Eye (tissue), 1 donor: ENCODE measurements around the gene CNN2.

Source experiments
- DNase-seq: peaks from one replicate; pipeline ENCODE4 v3.0.0-alpha.2; 2015

The CNN2 gene

DNA sequence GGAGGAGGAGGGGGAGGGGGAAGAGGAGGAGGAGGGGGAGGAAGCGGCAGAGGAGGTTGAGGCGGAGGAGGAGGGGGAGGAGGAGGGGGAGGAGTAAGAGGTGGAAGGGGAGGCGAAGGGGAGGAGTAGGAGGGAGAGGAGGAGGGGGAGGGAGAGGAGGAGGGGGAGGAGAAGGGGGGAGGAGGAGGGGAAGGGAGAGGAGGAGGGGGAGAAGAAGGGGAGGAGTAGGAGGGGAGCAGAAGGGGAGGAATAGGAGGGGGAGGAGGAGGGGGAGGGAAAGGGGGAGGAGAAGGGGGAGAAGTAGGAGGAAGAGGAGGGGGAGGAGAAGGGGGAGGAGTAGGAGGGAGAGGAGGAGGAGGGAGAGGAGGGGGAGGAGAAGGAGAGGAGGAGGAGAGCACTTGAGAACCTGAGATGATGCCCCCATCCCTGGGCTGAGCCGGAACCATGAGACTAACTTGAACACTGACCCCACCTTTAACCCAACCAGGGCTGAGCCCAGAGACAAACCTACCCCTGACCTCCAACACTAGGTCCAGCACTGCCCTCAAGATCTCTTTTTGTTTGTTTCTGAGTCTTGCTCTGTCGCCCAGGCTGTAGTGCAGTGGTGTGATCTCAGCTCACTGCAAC lies 26.1 kb downstream of the CNN2 start:
- DNase-seq = no peak

DNA sequence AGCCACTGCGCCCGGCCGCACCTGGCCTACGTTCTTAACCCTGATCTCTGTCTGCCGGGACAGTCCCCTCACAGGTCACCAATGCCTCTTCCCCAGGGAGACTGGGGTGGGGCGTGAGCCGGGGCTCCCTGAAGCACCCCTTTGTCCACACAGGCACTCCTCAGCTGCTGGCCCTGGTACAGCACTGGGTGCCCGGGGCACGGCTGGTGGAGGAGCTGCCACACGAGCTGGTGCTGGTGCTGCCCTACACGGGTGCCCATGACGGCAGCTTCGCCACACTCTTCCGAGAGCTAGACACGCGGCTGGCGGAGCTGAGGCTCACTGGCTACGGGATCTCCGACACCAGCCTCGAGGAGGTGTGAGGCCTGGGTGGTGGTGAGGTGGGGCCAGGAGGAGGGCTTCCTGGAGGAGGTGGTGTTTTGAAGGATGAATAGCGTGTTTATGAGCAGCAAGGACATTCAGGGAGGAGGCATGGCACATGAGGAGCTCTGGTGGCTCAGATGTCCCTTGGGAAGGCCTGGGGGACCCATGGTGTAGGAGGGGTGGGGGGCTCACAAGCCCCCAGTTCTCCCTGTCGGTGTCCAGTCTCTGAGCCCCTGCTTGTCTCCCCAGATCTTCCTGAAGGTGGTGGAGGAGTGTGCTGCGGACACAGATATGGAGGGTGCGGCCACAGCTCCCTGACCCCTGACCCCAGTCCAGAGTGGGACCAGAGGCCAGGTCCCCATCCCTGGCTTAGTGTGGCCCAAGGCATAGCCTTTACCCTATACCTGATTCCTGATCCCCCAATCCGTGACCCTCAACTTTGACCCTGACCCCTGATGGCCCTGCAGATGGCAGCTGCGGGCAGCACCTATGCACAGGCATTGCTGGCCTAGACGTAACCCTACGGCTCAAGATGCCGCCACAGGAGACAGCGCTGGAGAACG lies 27.0 kb downstream of the CNN2 start:
- DNase-seq = no peak

DNA sequence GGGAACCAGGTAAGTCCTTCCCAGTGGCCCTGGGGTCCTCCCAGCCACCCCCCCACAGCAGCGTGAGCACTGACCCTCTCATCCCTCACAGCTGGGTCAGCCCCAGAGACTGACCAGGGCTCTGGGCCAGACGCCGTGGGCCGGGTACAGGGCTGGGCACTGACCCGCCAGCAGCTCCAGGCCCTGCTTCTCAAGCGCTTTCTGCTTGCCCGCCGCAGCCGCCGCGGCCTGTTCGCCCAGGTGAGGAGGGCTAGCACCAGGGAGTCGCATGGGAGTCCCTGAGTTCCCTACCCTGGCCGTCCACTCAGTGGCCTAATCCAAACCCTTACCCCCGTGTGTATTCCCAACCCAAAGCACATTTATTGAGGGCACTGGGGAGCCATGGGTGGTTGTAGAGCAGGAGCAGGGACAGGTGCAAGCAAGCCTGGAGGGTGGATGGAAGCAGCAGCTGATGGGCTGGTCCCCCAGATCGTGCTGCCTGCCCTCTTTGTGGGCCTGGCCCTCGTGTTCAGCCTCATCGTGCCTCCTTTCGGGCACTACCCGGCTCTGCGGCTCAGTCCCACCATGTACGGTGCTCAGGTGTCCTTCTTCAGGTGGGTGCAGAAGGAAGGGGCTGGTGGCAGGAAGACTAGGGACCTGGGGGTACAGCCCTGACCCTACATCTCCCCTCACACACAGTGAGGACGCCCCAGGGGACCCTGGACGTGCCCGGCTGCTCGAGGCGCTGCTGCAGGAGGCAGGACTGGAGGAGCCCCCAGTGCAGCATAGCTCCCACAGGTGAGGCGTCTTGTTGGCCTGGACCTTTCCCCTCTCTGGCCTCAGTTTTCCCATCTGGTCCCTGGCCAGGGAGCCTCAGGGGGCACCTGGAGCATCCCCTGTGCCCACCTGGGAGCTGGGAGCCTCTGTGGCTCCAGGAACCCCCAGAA lies 28.0 kb downstream of the CNN2 start:
- DNase-seq = no peak

DNA sequence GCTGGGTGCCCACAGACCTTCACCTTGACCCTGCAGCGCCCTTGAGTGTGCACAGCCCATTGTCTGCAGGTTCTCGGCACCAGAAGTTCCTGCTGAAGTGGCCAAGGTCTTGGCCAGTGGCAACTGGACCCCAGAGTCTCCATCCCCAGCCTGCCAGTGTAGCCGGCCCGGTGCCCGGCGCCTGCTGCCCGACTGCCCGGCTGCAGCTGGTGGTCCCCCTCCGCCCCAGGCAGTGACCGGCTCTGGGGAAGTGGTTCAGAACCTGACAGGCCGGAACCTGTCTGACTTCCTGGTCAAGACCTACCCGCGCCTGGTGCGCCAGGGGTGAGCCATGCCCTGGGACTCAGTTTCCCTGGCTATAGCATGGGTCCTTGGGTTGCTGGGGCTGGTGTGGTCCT lies 28.6 kb downstream of the CNN2 start:
- DNase-seq = no peak

DNA sequence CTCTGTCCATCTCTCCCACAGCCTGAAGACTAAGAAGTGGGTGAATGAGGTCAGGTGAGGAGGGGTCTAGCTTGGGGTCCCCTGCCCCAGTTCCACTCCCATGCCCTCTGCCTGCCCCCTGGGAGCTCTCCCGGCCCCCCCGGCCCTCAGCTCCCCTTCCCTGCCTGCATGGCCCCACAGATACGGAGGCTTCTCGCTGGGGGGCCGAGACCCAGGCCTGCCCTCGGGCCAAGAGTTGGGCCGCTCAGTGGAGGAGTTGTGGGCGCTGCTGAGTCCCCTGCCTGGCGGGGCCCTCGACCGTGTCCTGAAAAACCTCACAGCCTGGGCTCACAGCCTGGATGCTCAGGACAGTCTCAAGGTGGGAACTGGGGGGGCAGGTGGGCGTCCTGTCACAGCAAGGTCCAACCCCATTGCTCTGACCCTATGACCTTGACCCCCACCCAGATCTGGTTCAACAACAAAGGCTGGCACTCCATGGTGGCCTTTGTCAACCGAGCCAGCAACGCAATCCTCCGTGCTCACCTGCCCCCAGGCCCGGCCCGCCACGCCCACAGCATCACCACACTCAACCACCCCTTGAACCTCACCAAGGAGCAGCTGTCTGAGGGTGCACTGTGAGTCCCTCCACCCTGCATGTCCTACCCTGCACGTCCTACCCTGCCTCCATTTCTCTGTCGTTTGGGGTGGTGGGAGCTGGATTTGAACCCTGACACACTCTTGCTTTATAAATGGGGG lies 29.6 kb downstream of the CNN2 start:
- DNase-seq = no peak

DNA sequence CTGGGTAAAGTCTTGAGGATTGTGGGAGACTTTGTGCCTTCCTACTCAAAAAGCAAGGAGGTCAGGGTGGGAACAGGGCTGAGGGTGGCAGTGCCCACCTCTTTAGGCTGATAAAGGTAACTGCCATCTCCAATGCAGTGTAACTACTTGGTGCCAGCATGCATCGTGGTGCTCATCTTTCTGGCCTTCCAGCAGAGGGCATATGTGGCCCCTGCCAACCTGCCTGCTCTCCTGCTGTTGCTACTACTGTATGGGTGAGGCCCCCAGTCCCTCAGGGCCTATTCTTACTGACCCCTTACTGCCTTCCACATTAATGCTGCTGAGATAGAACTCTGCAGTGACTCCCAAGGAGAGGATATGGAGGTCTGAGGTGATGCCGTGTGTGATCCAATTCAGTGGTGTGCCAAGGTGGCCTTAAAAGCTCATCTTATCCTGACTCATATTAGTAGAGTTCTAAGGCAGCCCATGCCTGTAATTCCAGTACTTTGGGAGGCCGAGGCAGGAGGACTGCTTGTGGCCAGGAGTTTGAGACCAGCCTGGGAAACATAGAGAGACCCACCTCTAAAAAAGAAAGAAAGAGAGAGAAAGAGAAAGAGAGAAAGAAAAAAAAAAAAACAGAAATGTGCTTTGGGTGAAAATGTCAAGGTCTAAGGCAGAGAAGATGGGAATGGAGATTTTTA lies 30.9 kb downstream of the CNN2 start:
- peak; percentile 74 for DNase-seq

DNA sequence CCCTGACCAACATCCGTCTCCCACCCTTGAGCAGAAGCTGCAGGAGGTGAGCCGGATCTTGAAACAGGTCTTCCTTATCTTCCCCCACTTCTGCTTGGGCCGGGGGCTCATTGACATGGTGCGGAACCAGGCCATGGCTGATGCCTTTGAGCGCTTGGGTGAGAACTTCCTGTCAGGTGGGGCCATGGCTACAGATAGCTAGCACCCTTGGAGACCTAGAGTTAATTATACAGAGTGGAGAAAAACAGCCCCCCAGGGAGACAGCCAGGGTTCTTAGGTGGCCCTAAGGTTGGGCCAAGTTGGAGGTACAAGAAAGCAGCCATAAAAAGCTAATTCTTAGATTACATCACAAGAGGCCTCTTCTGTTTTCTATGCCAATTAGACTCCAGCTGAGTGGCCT lies 31.7 kb downstream of the CNN2 start:
- DNase-seq = no peak

DNA sequence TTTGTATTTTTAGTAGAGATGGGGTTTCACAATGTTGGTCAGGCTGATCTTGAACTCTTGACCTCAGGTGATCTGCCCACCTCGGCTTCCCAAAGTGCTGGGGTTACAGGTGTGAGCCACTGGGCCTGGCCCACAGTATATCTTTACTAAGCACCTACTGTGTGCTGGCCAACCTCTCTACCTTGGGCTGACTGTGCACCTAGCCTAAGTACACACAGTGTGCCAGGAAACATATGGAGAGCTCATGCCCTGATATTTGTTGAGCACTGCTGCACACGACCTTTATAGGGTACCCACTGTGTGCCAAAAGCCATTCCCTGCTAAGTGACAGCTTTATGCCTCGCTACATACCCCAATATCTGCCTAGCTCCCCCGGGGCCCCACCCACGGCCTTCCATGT lies 34.3 kb downstream of the CNN2 start:
- DNase-seq = no peak

DNA sequence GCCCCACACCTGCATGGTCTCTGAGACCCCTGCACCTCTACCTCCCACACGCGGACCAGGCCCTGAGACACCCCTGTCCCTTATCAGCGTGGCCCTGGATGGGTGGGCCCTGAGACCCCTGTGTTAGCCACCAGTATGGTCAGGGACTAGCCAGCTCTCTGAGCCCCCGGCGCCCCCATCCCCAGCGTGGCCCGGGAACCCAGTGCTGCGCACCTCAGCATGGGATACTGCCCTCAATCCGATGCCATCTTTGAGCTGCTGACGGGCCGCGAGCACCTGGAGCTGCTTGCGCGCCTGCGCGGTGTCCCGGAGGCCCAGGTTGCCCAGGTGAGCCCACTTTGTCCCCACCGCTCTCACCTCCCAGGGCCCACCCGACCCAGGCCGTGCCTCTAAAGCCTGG lies 35.6 kb downstream of the CNN2 start:
- no peak for DNase-seq

DNA sequence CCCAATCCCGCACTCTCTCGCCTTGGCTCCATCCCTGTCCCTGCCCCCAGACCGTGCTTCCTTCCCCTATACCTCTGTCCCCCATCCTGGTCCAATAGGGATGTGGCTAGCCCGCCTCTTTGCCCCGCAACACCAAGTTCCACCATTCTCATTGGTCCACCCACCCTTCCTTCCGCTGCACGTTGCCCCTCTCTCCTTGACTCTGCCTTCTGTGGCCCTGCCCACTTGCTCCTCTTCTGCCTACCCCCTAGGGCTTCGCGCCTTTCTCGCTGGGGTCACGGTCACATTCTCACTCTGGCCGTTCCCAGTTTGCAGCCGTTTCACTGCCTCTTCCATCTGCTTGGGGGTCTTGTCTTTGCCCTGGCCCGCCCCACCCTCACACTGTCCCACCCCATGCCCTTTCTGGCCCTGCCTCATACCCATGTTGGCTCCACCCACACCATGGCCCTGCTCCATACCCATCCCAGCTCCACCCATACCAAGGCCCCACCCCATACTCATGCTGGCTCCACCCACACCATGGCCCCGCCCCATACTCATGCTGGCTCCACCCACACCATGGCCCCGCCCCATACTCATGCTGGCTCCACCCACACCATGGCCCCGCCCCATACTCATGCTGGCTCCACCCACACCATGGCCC lies 36.1 kb downstream of the CNN2 start:
- DNase-seq = no peak

DNA sequence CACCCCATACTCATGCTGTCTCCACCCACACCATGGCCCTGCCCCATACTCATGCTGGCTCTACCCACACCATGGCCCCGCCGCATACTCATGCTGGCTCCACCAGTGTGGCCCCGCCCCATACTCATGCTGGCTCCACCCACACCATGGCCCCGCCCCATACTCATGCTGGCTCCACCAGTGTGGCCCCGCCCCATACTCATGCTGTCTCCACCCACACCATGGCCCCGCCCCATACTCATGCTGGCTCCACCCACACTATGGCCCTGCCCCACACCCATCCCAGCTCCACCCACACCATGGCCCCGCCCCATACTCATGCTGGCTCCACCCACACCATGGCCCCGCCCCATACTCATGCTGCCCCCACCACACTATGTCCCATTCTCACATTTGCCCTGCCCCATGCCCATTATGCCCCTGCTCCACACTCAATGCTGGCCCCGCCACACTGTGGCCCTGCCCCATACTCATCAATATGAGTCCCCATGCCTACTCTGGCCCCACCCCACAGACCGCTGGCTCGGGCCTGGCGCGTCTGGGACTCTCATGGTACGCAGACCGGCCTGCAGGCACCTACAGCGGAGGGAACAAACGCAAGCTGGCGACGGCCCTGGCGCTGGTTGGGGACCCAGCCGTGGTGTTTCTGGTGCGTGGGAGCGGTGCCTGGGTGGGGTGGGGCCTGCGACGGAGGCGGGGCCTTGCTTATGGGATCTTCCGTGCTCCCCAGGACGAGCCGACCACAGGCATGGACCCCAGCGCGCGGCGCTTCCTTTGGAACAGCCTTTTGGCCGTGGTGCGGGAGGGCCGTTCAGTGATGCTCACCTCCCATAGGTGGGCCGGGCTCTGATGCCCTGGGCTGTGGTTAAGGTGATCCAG lies 36.9 kb downstream of the CNN2 start:
- DNase-seq = no peak

DNA sequence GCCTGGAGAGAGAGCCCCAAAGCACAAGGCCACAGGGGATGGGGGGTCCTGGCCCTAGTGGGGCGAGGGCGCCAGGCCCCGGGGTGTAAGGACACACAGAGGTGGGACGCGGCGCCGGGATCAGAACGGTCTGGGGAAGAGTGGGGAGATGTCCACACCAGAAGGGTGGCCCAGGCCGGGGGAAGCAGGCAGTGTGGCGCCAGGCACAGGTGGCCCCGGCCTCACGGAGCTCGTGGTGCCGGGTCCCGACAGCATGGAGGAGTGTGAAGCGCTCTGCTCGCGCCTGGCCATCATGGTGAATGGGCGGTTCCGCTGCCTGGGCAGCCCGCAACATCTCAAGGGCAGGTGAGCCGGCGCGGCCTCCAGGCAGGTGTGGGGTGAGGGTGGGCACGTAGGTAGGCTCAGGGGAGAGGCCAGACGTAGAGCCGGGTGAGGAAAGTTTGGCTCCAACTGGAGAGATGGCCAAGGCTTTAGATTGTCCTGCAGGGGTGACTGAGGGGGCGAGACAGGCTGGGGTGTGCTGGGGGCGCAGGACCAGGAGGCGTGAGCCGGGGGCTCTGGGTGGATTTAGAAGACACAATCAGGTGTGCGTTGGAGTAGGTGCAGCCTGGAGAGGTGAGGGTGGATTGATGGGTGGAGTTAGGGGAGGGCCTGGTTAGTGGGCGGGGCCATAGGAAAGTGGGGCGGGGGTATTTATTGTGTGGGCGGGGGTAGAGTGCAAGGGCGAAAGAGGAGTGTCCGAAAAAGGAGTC lies 37.7 kb downstream of the CNN2 start:
- no peak for DNase-seq

DNA sequence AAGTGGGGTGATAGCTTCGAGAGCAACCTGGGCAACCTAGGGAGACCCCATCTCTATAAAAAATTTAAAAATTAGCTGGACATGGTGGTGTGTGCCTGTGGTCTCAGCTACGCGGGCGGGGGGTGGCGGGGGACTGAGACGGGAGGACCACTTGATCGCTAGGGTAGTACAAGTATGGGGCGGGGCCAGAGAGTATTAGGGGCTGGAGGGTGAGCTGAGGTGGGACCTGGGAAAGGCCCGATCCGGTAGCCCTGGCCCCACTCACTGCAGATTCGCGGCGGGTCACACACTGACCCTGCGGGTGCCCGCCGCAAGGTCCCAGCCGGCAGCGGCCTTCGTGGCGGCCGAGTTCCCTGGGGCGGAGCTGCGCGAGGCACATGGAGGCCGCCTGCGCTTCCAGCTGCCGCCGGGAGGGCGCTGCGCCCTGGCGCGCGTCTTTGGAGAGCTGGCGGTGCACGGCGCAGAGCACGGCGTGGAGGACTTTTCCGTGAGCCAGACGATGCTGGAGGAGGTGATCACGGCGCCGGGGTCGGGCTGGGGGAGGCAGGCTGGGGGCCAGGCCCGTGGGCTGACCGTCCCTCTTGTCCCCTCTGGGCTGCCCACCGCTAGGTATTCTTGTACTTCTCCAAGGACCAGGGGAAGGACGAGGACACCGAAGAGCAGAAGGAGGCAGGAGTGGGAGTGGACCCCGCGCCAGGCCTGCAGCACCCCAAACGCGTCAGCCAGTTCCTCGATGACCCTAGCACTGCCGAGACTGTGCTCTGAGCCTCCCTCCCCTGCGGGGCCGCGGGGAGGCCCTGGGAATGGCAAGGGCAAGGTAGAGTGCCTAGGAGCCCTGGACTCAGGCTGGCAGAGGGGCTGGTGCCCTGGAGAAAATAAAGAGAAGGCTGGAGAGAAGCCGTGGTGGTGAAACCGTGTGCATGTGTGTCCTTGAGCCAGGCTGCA lies 38.5 kb downstream of the CNN2 start:
- DNase-seq = peak; percentile 79

DNA sequence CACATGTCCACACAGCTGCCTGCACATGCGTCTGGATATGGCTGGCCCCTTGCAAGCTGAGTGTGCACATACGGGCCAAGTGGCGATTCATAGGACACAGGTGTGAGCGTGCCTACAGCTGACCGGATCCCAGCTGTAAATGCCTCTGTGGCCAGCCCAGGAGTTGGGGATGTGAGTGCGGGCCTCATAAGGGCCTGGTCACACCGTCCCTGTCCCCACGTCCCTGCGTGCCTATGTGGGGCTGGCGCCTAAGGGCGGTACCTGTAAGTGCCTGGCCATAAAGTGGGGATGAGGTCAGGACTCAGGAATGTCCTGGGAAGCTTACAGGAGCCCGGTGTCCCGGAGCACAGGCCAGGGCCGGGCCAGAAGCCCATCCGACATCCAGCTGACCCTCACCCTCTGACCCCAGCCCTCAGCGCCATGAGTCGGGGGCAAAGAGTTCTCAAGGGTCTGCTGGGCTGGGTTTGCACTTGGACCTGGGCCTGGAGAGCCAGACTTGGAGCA lies 39.2 kb downstream of the CNN2 start:
- no peak for DNase-seq

DNA sequence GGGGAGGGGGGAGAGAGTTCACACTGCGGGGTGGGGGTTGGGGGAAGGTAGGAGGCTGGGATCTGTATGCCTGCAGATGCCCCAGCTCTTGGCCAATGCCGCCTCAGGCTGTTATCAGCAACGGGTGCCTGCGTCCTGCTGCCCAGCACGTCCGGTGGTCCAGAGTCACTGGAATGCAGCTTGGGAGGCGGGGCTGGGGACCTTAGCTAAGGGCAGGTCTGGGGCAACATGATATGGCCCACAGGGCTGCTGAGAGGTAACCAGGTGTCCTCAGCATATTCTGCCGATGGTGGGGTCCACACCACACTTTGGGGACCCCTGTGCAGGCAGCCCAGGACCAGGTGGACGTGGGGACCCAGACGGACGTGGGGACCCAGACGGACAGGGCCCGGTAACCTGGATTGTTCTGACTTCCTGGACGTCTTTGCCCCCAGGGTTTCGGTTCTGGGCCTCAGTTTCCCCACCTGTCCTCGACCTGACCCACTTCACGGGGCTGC lies 39.9 kb downstream of the CNN2 start:
- no peak for DNase-seq

DNA sequence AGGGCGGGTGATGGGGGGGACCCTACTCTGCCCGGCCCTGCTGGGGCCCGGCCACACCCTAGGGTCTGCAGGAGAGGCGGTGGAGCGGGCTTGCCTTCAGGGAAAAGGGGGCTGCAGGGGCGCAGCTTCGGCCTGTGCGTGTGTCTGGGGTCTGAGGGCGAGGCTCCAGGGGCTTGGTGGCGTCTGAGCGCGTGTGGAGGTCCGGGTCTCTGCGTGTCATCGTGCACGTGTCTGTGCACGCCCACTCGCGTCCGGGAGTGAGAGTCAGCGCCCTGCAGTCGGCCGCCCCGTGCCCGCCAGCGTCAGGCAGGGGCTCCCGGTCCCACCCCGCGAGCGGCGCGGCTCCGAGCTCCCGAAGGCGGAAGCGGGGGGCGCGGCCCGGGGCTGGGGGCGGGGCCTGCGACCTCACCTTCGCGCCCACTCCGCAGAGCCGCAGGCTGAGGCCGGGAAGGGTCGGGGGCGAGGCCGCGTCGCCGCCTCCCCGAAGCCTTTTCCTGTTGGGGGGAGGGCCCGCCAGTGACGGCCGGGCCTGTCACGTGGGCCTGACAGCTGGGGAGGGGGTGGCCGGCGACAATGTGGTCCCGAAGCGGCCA lies 40.4 kb downstream of the CNN2 start, which contains the start of gene ARHGAP45:
Gene ARHGAP45 (plus strand): TSS at position 420 of the 593 bp plus-strand sequence. CDS start 239 bp downstream, outside the sequence.
- no peak for DNase-seq

DNA sequence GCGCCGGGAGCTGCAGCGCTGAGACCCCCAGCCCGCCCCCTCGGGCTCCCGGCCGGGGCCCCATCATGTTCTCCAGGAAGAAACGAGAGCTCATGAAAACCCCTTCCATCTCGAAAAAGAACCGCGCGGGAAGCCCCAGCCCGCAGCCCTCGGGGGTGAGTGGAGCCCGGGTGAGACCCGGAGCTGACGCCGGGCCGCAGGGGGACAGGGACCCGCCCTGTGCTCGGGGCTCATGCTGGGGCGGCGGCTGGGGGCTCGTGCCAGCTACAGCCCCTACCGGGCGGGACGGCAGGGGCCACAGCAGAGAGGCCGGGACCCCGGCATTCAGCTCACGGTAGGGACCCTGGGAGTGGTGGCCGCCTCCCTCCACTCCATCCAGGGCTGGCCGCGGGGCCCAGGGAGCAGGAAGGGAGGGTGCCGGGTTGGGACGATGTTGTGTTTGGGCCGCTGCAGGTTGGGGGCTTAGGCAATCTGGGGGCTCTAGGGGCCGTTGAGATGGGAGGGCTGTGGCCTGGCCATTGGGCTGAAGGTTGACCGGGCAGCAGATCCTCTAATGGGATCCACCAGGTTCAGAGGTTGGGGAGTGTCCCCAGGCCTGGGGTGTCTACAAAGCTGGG lies 41.0 kb downstream of the CNN2 start:
- DNase-seq = no peak
